HG03558 (cell line): ENCODE results near the gene SOX6.
"Not testable (repeated sequence)": the region's sequence is repeated elsewhere in the genome, so short reads cannot be mapped to it uniquely, and the experiment has no call there.

Experiments
- ATAC-seq: cut with Tn5 transposase; IDR thresholded peaks from one replicate; pipeline ENCODE4 v1.9.1; 2021; ENCODE audit warnings: moderate number of reproducible peaks; ENCODE audit not compliant: unreplicated experiment; ENCODE audit errors: extremely low read depth

Gene SOX6

DNA sequence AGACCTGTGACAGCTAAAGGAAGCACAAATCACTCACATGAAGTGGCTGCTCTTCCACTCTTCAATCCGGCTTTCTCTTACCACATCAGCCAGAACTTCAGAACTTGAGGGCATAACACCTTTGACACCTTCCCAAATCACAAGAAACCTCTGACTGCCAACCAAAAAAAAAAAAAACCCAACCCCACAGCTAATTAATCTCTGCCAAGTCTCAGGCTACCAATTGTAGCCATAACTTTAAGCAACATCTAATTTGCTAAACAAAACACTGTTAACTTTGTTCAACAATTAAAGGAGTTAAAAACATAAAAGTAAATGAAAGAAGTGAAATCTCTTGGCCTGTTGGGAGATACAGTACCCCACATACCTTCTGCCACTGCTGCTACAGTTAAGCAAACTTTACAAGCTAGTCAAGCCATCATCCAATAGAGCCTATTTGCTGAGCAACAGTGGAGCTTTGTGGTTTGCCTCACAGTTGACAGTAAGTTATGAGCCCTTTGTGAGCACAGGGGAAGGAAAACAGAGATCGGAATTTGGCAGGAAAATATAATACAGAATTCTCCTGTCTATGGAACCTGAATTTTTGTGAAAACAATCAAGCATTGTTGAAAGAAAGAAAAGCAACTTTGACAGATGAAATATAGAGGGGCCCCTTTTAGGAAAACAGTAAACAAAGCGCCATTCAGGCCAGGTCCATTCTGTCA, at the start of gene SOX6:
SOX6 (minus strand) TSS at position 490 of the 704 bp plus-strand sequence. CDS start 15,298 bp downstream, outside the sequence.
- ATAC-seq = no peak

GRCh38 chr11:16404781-16405285, 48.5 kb upstream of the SOX6 start:
- no peak for ATAC-seq

DNA sequence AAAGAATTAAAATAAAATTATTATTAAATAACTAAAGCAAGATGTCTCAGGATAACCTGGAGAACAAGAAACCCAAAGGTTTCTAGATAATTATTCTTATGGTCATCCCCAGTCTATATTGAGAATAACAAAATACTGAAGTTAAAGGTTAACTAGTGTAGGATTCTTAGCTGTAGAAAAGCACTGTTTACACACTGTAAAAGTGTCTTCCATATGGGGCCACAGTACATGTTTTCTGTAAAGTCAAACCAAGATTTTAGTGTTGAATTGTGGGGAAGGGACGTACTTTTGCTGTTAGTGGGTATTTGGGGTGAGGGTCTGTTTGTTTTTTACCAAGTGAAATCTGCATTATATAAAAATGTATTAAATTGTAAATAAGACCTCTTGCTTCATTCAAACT, 47.5 kb upstream of the SOX6 start:
- no peak for ATAC-seq

DNA sequence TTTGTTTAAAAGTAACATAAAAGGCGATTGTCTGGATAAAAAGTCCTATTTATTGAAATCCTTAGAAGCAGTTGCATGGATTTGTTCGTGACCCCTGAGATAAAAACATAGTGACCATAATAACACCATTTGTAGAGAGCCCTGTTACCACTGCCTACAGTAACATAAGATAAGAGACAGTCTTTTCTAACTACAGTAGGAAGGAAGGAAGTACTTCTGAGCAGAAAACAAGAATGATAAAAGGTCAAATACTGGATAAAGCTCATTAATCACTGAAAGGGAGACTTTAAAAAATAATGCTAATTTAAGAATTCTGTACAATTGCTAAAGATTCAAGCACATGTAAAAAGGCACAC, 47.1 kb upstream of the SOX6 start:
- no peak for ATAC-seq

- ATAC-seq = no peak
Observed at GRCh38 chr11:16402654-16403447, 46.5 kb upstream of the SOX6 start.

GRCh38 chr11:16397390-16397789, 41.0 kb upstream of the SOX6 start:
- ATAC-seq = no peak

DNA sequence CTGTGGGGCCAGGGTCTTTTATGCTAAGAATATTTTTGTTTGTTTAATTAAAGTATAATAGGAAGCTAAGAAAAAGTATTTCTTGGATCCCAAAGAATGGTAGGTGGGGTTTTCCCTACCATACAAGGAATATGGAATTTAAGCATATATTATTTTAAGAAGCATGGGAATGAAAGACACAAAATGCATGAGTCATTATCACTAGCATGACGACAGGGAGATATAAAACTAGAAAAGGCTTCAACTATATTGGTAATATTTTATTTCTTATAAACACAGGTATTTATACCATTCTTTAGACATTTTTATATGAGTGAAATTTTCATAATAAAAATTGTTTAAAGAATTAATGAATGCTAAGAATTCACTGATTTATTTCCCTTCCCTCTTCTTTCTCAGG, 39.3 kb upstream of the SOX6 start:
- ATAC-seq = no peak

DNA sequence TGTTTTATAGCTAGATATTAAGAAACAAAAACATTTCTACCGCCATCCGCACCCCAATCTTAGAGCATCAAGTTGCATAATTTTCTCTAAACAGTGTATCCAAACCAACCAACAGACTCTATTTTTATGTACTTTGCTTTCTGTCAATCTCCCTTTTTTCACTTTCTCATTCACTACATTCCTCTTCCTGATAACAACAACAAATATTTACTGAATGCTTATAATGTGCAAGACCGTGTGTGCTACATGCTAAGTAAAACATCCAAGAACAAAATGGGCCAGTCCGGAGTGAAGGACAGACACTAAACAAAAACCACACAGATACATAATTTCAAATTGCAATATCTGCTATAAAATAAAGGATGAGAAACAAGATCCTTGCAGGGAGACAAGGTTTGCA, 38.6 kb upstream of the SOX6 start:
- no peak for ATAC-seq

DNA sequence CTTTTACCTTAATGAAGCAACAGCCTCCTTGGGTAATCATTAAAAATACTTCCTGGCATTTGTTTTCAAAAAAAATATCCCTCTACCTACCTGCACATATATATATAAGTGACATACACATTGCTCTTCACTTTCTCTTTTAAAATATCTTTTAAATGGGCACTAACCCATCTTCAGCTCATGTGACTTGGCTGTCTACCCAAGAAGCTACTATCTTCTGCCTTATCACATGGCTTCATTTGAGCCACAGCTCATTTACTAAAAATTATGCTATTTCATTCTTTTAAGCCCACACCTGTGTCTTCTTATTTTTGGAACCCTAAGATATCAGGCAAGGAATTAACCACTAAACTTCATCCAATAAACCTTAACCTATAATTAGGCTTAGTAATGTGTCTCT, 37.0 kb upstream of the SOX6 start:
- no peak for ATAC-seq

- no peak for ATAC-seq
Observed at GRCh38 chr11:16392616-16393015, 36.3 kb upstream of the SOX6 start.

DNA sequence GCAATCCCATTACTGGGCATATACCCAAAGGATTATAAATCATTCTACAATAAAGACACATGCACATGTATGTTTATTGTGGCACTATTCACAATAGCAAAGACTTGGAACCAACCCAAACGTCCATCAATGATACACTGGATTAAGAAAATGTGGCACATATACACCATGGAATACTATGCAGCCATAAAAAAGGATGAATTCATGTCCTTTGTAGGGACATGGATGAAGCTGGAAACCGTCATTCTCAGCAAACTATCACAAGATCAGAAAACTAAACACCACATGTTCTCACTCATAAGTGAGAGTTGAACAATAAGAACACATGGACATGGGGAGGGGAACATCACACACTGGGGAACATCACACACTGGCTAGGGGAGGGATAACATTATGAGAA, 34.5 kb upstream of the SOX6 start:
- not testable (repeated sequence) for ATAC-seq

DNA sequence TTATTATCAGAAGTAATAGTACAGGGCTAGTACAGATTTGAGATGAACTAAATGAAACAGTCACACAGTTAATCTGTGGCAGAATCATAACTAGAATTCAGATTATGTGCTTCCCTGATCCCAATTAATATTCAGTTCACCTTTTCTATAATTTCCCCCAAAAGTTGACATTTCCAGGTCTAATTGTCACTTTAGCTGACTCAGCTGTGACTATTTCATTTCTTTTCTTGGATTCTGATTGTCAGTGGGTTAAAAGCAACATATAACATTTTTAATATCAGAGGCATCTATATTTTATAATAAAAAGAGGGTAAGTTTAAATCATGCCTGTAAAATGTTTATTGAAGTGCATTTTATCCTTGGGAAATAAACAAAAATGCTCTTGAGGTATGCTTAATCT, 28.8 kb upstream of the SOX6 start:
- no peak for ATAC-seq

- no peak for ATAC-seq
Observed at GRCh38 chr11:16382638-16383380, 26.5 kb upstream of the SOX6 start.

GRCh38 chr11:16382186-16382585, 25.8 kb upstream of the SOX6 start:
- ATAC-seq = no peak

GRCh38 chr11:16380941-16381568, 24.7 kb upstream of the SOX6 start:
- no peak for ATAC-seq

DNA sequence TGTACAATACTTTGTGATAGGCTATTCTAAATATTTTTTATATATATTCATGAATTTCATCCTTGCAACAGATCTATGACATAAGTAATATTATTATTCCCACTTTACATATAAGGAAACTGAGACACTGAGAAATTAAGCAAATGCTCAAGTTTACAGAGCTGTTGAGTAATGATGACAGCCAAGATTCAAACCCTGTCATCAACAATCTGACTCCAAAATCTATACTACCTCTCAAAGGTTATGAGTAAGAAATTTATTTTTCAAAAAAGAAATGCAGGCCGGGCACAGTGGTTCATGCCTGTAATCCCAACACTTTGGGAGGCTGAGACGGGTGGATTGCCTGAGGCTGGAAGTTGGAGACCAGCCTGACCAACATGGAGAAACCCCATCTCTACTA, 22.6 kb upstream of the SOX6 start:
- no peak for ATAC-seq

GRCh38 chr11:16377746-16378145, 21.4 kb upstream of the SOX6 start:
- ATAC-seq = no peak

DNA sequence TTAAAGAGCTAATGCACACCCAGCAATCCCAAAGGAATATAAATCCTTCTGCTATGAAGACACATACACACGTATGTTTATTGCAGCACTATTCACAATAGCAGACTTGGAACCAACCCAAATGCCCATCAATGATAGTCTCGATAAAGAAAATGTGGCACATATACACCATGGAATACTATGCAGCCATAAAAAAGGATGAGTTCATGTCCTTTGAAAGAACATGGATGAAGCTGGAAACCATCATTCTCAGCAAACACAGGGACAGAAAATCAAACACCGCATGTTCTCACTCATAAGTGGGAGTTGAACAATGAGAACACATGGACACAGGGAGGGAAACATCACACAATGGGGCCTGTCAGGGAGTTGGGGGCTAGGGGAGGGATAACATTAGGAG, 19.3 kb upstream of the SOX6 start:
- ATAC-seq = not testable (repeated sequence)

- no peak for ATAC-seq
Observed at GRCh38 chr11:16373768-16374167, 17.4 kb upstream of the SOX6 start.

GRCh38 chr11:16372355-16372754, 16.0 kb upstream of the SOX6 start:
- no peak for ATAC-seq

DNA sequence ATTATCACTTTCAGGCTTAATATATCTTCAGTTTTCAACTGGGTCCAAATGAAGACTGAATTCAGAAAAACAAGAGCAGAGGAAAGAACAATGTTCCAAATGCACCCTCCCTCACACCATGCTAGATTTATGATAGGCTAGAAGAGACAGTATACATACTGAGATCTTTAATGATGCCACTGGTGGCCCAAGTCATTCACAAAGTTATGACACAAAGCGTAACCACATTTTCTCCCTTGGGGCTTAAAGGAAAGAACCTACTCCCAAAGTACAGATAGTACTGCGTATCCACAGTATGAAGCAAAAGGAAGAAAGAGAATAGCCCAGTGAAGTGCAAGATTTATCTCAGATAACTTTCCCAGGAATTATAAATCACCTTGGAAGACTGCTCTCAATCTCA, 10.9 kb upstream of the SOX6 start:
- no peak for ATAC-seq
